ENCODE results near the gene DSCAM.

- TF ChIP-seq EZH2 (IDR thresholded peaks at IDR 0.05; ENCODE audit: borderline replicate concordance, insufficient read depth, low read depth, low read length, poor library complexity, severe bottlenecking) (no peak), CTCF (IDR thresholded peaks at IDR 0.05) (no peak)
Measured at GRCh38 chr21:40489001-40489400, 358.0 kb downstream of the DSCAM start.
